DOHH2 (cell line): ENCODE data around the gene MLH1.

Experiments
- EZH2phosphoT487 ChIP-seq: fragments of 200-600 bp; sonication (generic); IDR thresholded peaks from 2 replicates; pipeline ENCODE4 v1.6.1; 2017; ENCODE audit warnings: borderline replicate concordance, mild to moderate bottlenecking, antibody characterized with exemption, low read length, moderate library complexity, mixed read lengths
- TF ChIP-seq, protein P1 (sequence below): fragments of 200-600 bp; sonication (generic); IDR thresholded peaks from one replicate; pipeline ENCODE4 v1.5.1; 2014; ENCODE audit warnings: antibody characterized with exemption, mild to moderate bottlenecking, low read depth, low read length; ENCODE audit not compliant: poor library complexity, severe bottlenecking

DNA sequence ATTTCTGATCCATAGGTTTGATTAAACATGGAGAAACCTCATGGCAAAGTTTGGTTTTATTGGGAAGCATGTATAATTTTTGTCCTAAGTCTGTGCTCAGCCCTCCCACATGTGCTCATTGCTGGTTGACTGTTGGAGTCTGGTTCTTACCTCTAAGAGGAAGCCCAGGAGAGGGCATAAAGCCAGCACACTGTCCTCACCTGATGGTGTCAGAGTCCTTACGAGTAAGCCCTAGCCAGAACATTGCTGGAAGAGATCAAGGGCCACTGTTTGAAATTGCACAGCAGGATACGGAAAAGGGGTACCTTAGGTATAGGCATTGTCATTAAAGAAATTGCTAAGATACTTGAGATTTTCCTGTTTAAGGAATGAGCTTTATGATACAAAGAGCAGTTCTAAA is 21.3 kb downstream of the MLH1 start:
- TF ChIP-seq, protein P1, sequence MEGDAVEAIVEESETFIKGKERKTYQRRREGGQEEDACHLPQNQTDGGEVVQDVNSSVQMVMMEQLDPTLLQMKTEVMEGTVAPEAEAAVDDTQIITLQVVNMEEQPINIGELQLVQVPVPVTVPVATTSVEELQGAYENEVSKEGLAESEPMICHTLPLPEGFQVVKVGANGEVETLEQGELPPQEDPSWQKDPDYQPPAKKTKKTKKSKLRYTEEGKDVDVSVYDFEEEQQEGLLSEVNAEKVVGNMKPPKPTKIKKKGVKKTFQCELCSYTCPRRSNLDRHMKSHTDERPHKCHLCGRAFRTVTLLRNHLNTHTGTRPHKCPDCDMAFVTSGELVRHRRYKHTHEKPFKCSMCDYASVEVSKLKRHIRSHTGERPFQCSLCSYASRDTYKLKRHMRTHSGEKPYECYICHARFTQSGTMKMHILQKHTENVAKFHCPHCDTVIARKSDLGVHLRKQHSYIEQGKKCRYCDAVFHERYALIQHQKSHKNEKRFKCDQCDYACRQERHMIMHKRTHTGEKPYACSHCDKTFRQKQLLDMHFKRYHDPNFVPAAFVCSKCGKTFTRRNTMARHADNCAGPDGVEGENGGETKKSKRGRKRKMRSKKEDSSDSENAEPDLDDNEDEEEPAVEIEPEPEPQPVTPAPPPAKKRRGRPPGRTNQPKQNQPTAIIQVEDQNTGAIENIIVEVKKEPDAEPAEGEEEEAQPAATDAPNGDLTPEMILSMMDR = no peak
- no peak for TF ChIP-seq EZH2phosphoT487
